OCI-LY7 (cell line): ENCODE data around the gene HCN1. TPM values are rescaled to one million over a fixed set of nuclear protein-coding genes. Genes with fewer than 3 reads are reported as not detected.

Experiments
- Bru-seq: library from RNA; stranded (reverse); fragments of 400-500 nt; gene quantifications from one replicate; lab custom pipeline; 2021; lab: Mats Ljungman, UMichigan
- BruChase-seq, 2 experiments: library from RNA; stranded (reverse); fragments of 400-500 nt; gene quantifications; one replicate each; lab custom pipeline; 2021; lab: Mats Ljungman, UMichigan
- BruUV-seq: library from RNA; stranded (reverse); fragments of 400-500 nt; replicated peaks from 2 replicates; lab custom pipeline; 2021; lab: Mats Ljungman, UMichigan
- CTCF ChIA-PET: fragments of 300-600 bp; sonication (Branson Sonifier 250); formaldehyde crosslinking; loops from one replicate; lab custom pipeline; 2022; ENCODE audit warnings: antibody characterized with exemption; ENCODE audit not compliant: unreplicated experiment; lab: Charles Lee
- POLR2A ChIA-PET: fragments of 300-600 bp; sonication (Branson Sonifier 250); formaldehyde crosslinking; loops from one replicate; lab custom pipeline; 2022; ENCODE audit warnings: antibody characterized with exemption; lab: Charles Lee
- DNase-seq: peaks from one replicate; pipeline ENCODE4 v3.0.0-alpha.2; 2015; ENCODE audit warnings: low spot score
- H2AFZ ChIP-seq: fragments of 200-600 bp; sonication (generic), shearing (Covaris generic); 2 replicates; pipeline ENCODE4 v1.6.1; 2014; ENCODE audit warnings: mild to moderate bottlenecking, antibody characterized with exemption, low read length, moderate library complexity
- H3K27ac ChIP-seq: fragments of 200-600 bp; sonication (generic); 2 replicates; pipeline ENCODE4 v1.5.1; 2014; ENCODE audit warnings: mixed run types, low read depth, mild to moderate bottlenecking, moderate library complexity, low read length, inconsistent platforms; ENCODE audit not compliant: poor library complexity, severe bottlenecking
- H3K36me3 ChIP-seq: fragments of 200-600 bp; sonication (generic); 2 replicates; pipeline ENCODE4 v1.6.1; 2014; ENCODE audit warnings: mild to moderate bottlenecking, antibody characterized with exemption, low read length, moderate library complexity, mixed read lengths; ENCODE audit not compliant: insufficient read depth
- H3K4me1 ChIP-seq: fragments of 200-600 bp; sonication (generic); 2 replicates; pipeline ENCODE4 v1.5.1; 2014; ENCODE audit warnings: mild to moderate bottlenecking, low read length; ENCODE audit not compliant: insufficient read depth, poor library complexity, severe bottlenecking
- H3K4me2 ChIP-seq: fragments of 200-600 bp; sonication (generic); 2 replicates; pipeline ENCODE4 v1.6.1; 2014; ENCODE audit warnings: mild to moderate bottlenecking, low read length
- H3K4me3 ChIP-seq: fragments of 200-600 bp; sonication (generic); 2 replicates; pipeline ENCODE4 v1.5.1; 2014; ENCODE audit warnings: mild to moderate bottlenecking, low read depth, low read length; ENCODE audit not compliant: poor library complexity, severe bottlenecking
- H3K79me2 ChIP-seq: fragments of 200-600 bp; sonication (generic); 2 replicates; pipeline ENCODE4 v1.6.1; 2016; ENCODE audit warnings: low read depth, mild to moderate bottlenecking, low read length, moderate library complexity, mixed read lengths; ENCODE audit not compliant: insufficient read depth
- H3K9me2 ChIP-seq: fragments of 200-600 bp; sonication (generic); 2 replicates; pipeline ENCODE4 v1.6.1; 2016; ENCODE audit warnings: mild to moderate bottlenecking, low read length, mixed read lengths; ENCODE audit not compliant: insufficient read depth
- H3K9me3 ChIP-seq: fragments of 200-600 bp; sonication (generic); 2 replicates; pipeline ENCODE4 v1.6.1; 2014; ENCODE audit warnings: mild to moderate bottlenecking, mixed run types, low read length, mixed read lengths
- H4K20me1 ChIP-seq: fragments of 200-600 bp; sonication (generic); 2 replicates; pipeline ENCODE4 v1.6.1; 2014; ENCODE audit warnings: mild to moderate bottlenecking, antibody characterized with exemption, low read length, moderate library complexity, mixed read lengths; ENCODE audit not compliant: insufficient read depth
- CTCF ChIP-seq: fragments of 200-600 bp; sonication (generic); conservative IDR thresholded peaks from 2 replicates; pipeline ENCODE4 v1.5.1; 2014; ENCODE audit warnings: mild to moderate bottlenecking, antibody characterized with exemption, low read length, moderate library complexity, mixed read lengths
- EZH2phosphoT487 ChIP-seq: fragments of 200-600 bp; sonication (generic); IDR thresholded peaks from 2 replicates; pipeline ENCODE4 v1.6.1; 2018; ENCODE audit warnings: low read depth, borderline replicate concordance, mild to moderate bottlenecking, mixed run types, antibody characterized with exemption, low read length, moderate library complexity, mixed read lengths
- intact Hi-C: fragments of 100-400 bp; cut with micrococcal nuclease; formaldehyde crosslinking; loops from one replicate; pipeline ENCODE4 v1.10.0; 2022; ENCODE audit not compliant: unreplicated experiment
- long read RNA-seq: library from polyadenylated mRNA; stranded (forward); transcript quantifications from one replicate; pipeline ENCODE4 v2.0.0, GENCODE V29; 2022
- total RNA-seq, 2 experiments: library from RNA; depleted of rRNA in 1 of 2; stranded (reverse); fragments of >200 nt in 1 of 2; shearing (Covaris generic) in 1 of 2; gene quantifications; 2 replicates each; pipeline ENCODE4 v1.2.3, GENCODE V29; 2014 to 2022

HCN1 gene
- total RNA-seq (2014; rRNA removed; shearing (Covaris generic)), result not detected in 2 replicates
- not detected in 2 replicates for total RNA-seq (2022)
- Bru-seq, nascent RNA, result percentile 1 among the genes with signal in this experiment
- BruChase-seq, experiment 1, labeled RNA remaining after a 6-hour chase, result percentile 1 among the genes with signal in this experiment
- percentile 2 among the genes with signal in this experiment for BruChase-seq, experiment 2, labeled RNA remaining after a 2-hour chase
- long read RNA-seq, result 0 reads

GRCh38 chr5:45696206-45696836 is at the start of gene HCN1:
HCN1 (minus strand) TSS chr5:45696380.
- Histone ChIP-seq H3K27ac (no peak within 1 kb of the TSS), H3K79me2 (no peaks in the 10 kb centered on the region), H3K4me3 (no peak within 1 kb of the TSS), H4K20me1 (no peaks in the 10 kb centered on the region), H3K36me3 (no peaks in the 10 kb centered on the region), H3K9me2 (no peaks in the 10 kb centered on the region), H2AFZ (no peak within 1 kb of the TSS), H3K4me2 (no peak within 1 kb of the TSS), H3K4me1 (no peaks in the 10 kb centered on the region), H3K9me3 (0 out of 2 replicates have a peak, but pooled peaks cover 5% of the 10 kb centered on the region)
- TF ChIP-seq EZH2phosphoT487 (no peak), CTCF (no peak)
- intact Hi-C loops, result no loop called here
- BruUV-seq, result no TSS peak
- ChIA-PET CTCF (no interaction called here), POLR2A (no interaction called here)
- no peak for DNase-seq

GRCh38 chr5:45741110-45741509 is 44.9 kb upstream of the HCN1 start:
- no peak overlapping the region for H3K4me3 ChIP-seq
- intact Hi-C loops, result no loop called here
- no peak overlapping the region for H2AFZ ChIP-seq
- no peak overlapping the region for H3K4me2 ChIP-seq
- no peaks in the 10 kb centered on the region for H3K4me1 ChIP-seq
- no peaks in the 10 kb centered on the region for H3K9me3 ChIP-seq
- no peaks in the 10 kb centered on the region for H3K9me2 ChIP-seq
- no peaks in the 10 kb centered on the region for H3K79me2 ChIP-seq
- no peaks in the 10 kb centered on the region for H4K20me1 ChIP-seq
- no peak for DNase-seq
- H3K27ac ChIP-seq, result no peak overlapping the region
- ChIA-PET POLR2A (interaction anchor here (0.5 kb wide), 1 partner anchor 33 kb away, joined by 3 read pairs; no protein-coding TSS in a partner anchor), CTCF (no interaction called here)
- BruUV-seq, result no TSS peak
- H3K36me3 ChIP-seq, result no peaks in the 10 kb centered on the region
- TF ChIP-seq CTCF (no peak), EZH2phosphoT487 (no peak)

GRCh38 chr5:45737153-45737552 is 41.0 kb upstream of the HCN1 start:
- H3K4me3 ChIP-seq, result no peak overlapping the region
- TF ChIP-seq CTCF (no peak), EZH2phosphoT487 (no peak)
- no peak overlapping the region for H2AFZ ChIP-seq
- ChIA-PET CTCF (no interaction called here), POLR2A (no interaction called here)
- H3K9me2 ChIP-seq, result no peaks in the 10 kb centered on the region
- intact Hi-C loops, result no loop called here
- no peaks in the 10 kb centered on the region for H3K4me1 ChIP-seq
- no peaks in the 10 kb centered on the region for H3K36me3 ChIP-seq
- H3K9me3 ChIP-seq, result no peaks in the 10 kb centered on the region
- no TSS peak for BruUV-seq
- no peaks in the 10 kb centered on the region for H4K20me1 ChIP-seq
- no peaks in the 10 kb centered on the region for H3K79me2 ChIP-seq
- no peak overlapping the region for H3K27ac ChIP-seq
- no peak overlapping the region for H3K4me2 ChIP-seq
- no peak for DNase-seq
